ENCODE measurements around the gene FOXP1. TPM values are rescaled to one million over a fixed set of nuclear protein-coding genes. Genes with fewer than 3 reads are reported as not detected.

The FOXP1 gene
- total RNA-seq, 1 experiment from 2014 or later: 75.3 TPM

- no peak overlapping the region for H2BK15ac ChIP-seq (ENCODE audit: low read depth, low read length)
- H2AFZ ChIP-seq (ENCODE audit: low read length): no peak overlapping the region
- no peaks in the 10 kb centered on the region for H3K23me2 ChIP-seq (ENCODE audit: insufficient read length, low read depth, low read length, poor library complexity, severe bottlenecking)
- TF ChIP-seq, protein P1, sequence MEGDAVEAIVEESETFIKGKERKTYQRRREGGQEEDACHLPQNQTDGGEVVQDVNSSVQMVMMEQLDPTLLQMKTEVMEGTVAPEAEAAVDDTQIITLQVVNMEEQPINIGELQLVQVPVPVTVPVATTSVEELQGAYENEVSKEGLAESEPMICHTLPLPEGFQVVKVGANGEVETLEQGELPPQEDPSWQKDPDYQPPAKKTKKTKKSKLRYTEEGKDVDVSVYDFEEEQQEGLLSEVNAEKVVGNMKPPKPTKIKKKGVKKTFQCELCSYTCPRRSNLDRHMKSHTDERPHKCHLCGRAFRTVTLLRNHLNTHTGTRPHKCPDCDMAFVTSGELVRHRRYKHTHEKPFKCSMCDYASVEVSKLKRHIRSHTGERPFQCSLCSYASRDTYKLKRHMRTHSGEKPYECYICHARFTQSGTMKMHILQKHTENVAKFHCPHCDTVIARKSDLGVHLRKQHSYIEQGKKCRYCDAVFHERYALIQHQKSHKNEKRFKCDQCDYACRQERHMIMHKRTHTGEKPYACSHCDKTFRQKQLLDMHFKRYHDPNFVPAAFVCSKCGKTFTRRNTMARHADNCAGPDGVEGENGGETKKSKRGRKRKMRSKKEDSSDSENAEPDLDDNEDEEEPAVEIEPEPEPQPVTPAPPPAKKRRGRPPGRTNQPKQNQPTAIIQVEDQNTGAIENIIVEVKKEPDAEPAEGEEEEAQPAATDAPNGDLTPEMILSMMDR (conservative IDR thresholded peaks at IDR 0.05): no peak
- H2AK5ac ChIP-seq (ENCODE audit: insufficient read length, low read length): no peak overlapping the region
- no peak overlapping the region for H3K4me2 ChIP-seq (ENCODE audit: insufficient read depth, insufficient read length, low read length)
- DNase-seq: no peak
- peaks cover 7% of the 10 kb centered on the region for H3K4me1 ChIP-seq (ENCODE audit: insufficient read depth, low read length)
- no peak overlapping the region for H4K5ac ChIP-seq (ENCODE audit: insufficient read length, low read depth, low read length)
- H3K23ac ChIP-seq (ENCODE audit: insufficient read length, low read depth, low read length): no peak overlapping the region
- no peak overlapping the region for H3K4ac ChIP-seq (ENCODE audit: low read depth, low read length)
- H3K27me3 Mint-ChIP-seq (ENCODE audit: low read depth): no peaks in the 10 kb centered on the region
- no peak overlapping the region for H4K91ac ChIP-seq (ENCODE audit: insufficient read length, low read depth, low read length)
- no peak overlapping the region for H3K56ac ChIP-seq (ENCODE audit: insufficient read length, low read depth, low read length)
- H2BK12ac ChIP-seq (ENCODE audit: insufficient read length, low read depth, low read length): no peak overlapping the region
- no peaks in the 10 kb centered on the region for H4K20me1 ChIP-seq (ENCODE audit: control insufficient read depth, insufficient read depth, insufficient read length)
- H3K79me1 ChIP-seq (ENCODE audit: insufficient read depth, low read depth, low read length, poor library complexity, severe bottlenecking): no peaks in the 10 kb centered on the region
- H3K14ac ChIP-seq (ENCODE audit: insufficient read depth, low read length): no peak overlapping the region
- H3K27ac ChIP-seq (ENCODE audit: insufficient read length, low read depth, low read length): no peak overlapping the region
- no peak overlapping the region for H3K4me3 Mint-ChIP-seq
- H2BK120ac ChIP-seq (ENCODE audit: low read depth, low read length, poor library complexity, severe bottlenecking): no peak overlapping the region
- H4K8ac ChIP-seq (replicated peaks; ENCODE audit: insufficient read length, low read depth, low read length): no peak overlapping the region
- H2BK20ac ChIP-seq (ENCODE audit: low read depth, low read length, poor library complexity, severe bottlenecking): no peak overlapping the region
- H3T11ph ChIP-seq (ENCODE audit: low read length): no peak overlapping the region
- no peaks in the 10 kb centered on the region for H3K79me2 ChIP-seq (ENCODE audit: insufficient read depth, low read length)
- H3K27me3 ChIP-seq (ENCODE audit: insufficient read depth, low read length): no peaks in the 10 kb centered on the region
- H3K9ac ChIP-seq (ENCODE audit: extremely low read depth, insufficient read length, low read length): no peak overlapping the region
- H3K27ac Mint-ChIP-seq: no peak overlapping the region
- H3K9me3 Mint-ChIP-seq: no peaks in the 10 kb centered on the region
- no peak overlapping the region for H2BK5ac ChIP-seq (ENCODE audit: insufficient read length, low read length)
- H3K9me3 ChIP-seq (ENCODE audit: control insufficient read depth, low read depth, low read length): no peaks in the 10 kb centered on the region
- no peaks in the 10 kb centered on the region for H3K36me3 Mint-ChIP-seq (ENCODE audit: insufficient read depth in 1 of 3, low read depth in 3 of 3)
- WGBS (ENCODE audit: extremely low coverage, insufficient read length, low lambda C conversion rate): no CpG with 5 or more reads among the region's 3 CpGs
- peaks cover 28 to 31% of the 10 kb centered on the region in 2 experiments for H3K4me1 Mint-ChIP-seq
- no peak overlapping the region for H3K18ac ChIP-seq (ENCODE audit: insufficient read length, low read depth, low read length)
These were observed 72.5 kb downstream of the FOXP1 start for GRCh38 chr3:71511037-71511436.

Data from H9 (cell line).